CD4-positive, CD25-positive, alpha-beta regulatory T cell (primary cell): ENCODE data around the gene ADCY9. TPM values are rescaled to one million over a fixed set of nuclear protein-coding genes. Genes with fewer than 3 reads are reported as not detected.

Source experiments
- ATAC-seq, 2 donors: fragments of 150-1000 bp; cut with Tn5 transposase; one replicate each; pipeline ENCODE4 v1.10.0; 2021; ENCODE audit warnings: low read depth in 2 of 2, moderate number of reproducible peaks in 2 of 2, moderate library complexity in 1 of 2
- DNase-seq, 3 donors: peaks; one replicate each; pipeline versions ENCODE4 v3.0.0 to v3.0.0-alpha.2; 2012 to 2022; ENCODE audit warnings: mixed read lengths in 1 of 3
- H3K27ac ChIP-seq: one replicate; pipeline ENCODE4 v1.7.0; 2013; ENCODE audit warnings: mild to moderate bottlenecking, low read length; ENCODE audit not compliant: insufficient read depth, poor library complexity, severe bottlenecking
- H3K27me3 ChIP-seq: one replicate; pipeline ENCODE4 v1.7.0; 2013; ENCODE audit warnings: low read length; ENCODE audit not compliant: control insufficient read depth, insufficient read depth
- H3K36me3 ChIP-seq: one replicate; pipeline ENCODE4 v1.7.0; 2013; ENCODE audit warnings: mild to moderate bottlenecking, low read length, moderate library complexity; ENCODE audit not compliant: control insufficient read depth, insufficient read depth
- H3K4me1 ChIP-seq: 2 replicates; pipeline ENCODE4 v1.7.0; 2013; ENCODE audit warnings: mild to moderate bottlenecking, low read length; ENCODE audit not compliant: insufficient read depth, control insufficient read depth, poor library complexity, severe bottlenecking
- H3K4me3 ChIP-seq: one replicate; pipeline ENCODE4 v1.7.0; 2013; ENCODE audit warnings: low read depth, mild to moderate bottlenecking, low read length, moderate library complexity
- H3K9me3 ChIP-seq, 2 experiments: 1 replicate in 1 of 2; 2 replicates in 1 of 2; pipeline ENCODE4 v1.7.0; 2013; ENCODE audit warnings: low read length in 2 of 2, mild to moderate bottlenecking in 1 of 2, moderate library complexity in 1 of 2; ENCODE audit not compliant: control insufficient read depth in 2 of 2
- H3K27ac Mint-ChIP-seq, 3 donors: one replicate each; pipeline ENCODE4 v1.8.0; 2020 to 2022; ENCODE audit warnings: mild to moderate bottlenecking in 3 of 3, mixed read lengths in 3 of 3, moderate library complexity in 2 of 3
- H3K27me3 Mint-ChIP-seq: one replicate; pipeline ENCODE4 v1.8.0; 2022; ENCODE audit warnings: mild to moderate bottlenecking, mixed read lengths
- H3K36me3 Mint-ChIP-seq: one replicate; pipeline ENCODE4 v1.8.0; 2020; ENCODE audit warnings: mixed read lengths
- H3K4me1 Mint-ChIP-seq, 4 donors: one replicate each; pipeline ENCODE4 v1.8.0; 2020 to 2022; ENCODE audit warnings: mixed read lengths in 4 of 4, mild to moderate bottlenecking in 1 of 4
- H3K4me3 Mint-ChIP-seq, 4 donors: one replicate each; pipeline ENCODE4 v1.8.0; 2020 to 2022; ENCODE audit warnings: mild to moderate bottlenecking in 4 of 4, mixed read lengths in 4 of 4, moderate library complexity in 3 of 4
- H3K9me3 Mint-ChIP-seq, 7 donors: one replicate each; pipeline ENCODE4 v1.8.0; 2020 to 2022; ENCODE audit warnings: mixed read lengths in 7 of 7, mild to moderate bottlenecking in 3 of 7, moderate library complexity in 2 of 7
- polyA plus RNA-seq, 4 donors: library from polyadenylated mRNA; unstranded; fragments of 300-500 nt; fragmentation: Illumina TruSeq; gene quantifications; one replicate each; pipeline ENCODE4 v1.2.3, GENCODE V29; 2021
- total RNA-seq: library from RNA; stranded (reverse); gene quantifications from one replicate; pipeline ENCODE4 v1.2.3, GENCODE V29; 2022

ADCY9 gene
- total and polyA plus RNA-seq, 5 donors from 2014 or later, result 0.06 to 7.8 (median 0.23) TPM

DNA sequence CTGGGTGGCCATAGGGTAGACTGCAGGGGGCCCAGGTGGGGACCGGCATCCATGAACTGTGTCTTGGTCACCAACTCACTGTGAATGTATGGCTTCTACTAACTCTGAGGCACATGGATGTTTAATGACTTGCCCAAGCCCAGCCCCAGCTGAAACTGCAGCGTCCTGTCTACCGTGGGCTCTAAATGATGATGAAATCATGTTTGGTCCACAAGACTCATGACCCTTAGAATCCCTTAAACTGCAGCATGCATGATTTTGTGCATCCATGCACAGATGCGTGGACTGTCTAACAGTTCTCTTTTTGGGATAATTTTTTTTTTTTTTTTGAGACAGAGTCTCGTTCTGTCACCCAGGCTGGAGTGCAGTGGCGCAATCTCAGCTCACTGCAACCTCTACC lies 203.3 kb downstream of the ADCY9 start:
- ATAC-seq (no peak), DNase-seq (no peak)
- no peaks in the 10 kb centered on the region for H3K4me1 Mint-ChIP-seq
- H3K4me3 Mint-ChIP-seq, result no peak overlapping the region
- Histone ChIP-seq H3K27me3 (no peaks in the 10 kb centered on the region), H3K4me1 (no peaks in the 10 kb centered on the region), H3K4me3 (no peak overlapping the region), H3K36me3 (no peaks in the 10 kb centered on the region), H3K27ac (no peak overlapping the region), H3K9me3 (no peaks in the 10 kb centered on the region)
- peaks cover 0 to 3% (median 0%) of the 10 kb centered on the region in 7 donors for H3K9me3 Mint-ChIP-seq
- H3K27ac Mint-ChIP-seq, result no peak overlapping the region
- H3K36me3 Mint-ChIP-seq, result no peaks in the 10 kb centered on the region
- peaks cover 4% of the 10 kb centered on the region for H3K27me3 Mint-ChIP-seq

Other genes starting within 250 kb of the ADCY9 start
- 192 TPM for gene CREBBP, start 235.7 kb downstream of the ADCY9 start, total RNA-seq
- gene CREBBP, start 235.7 kb downstream of the ADCY9 start, polyA plus RNA-seq, result 1 to 10 TPM; 3.3 to 8.1 (median 4.0) TPM
- not detected for gene SRL, start 125.6 kb upstream of the ADCY9 start, total RNA-seq
- gene SRL, start 125.6 kb upstream of the ADCY9 start, polyA plus RNA-seq, result not detected
- 11.2 TPM for gene TFAP4, start 156.6 kb upstream of the ADCY9 start, total RNA-seq
- 1 to 10 TPM in 2 of 4 donors, under 1 TPM in 2; 0.64 to 1.3 (median 1.0) TPM for gene TFAP4, start 156.6 kb upstream of the ADCY9 start, polyA plus RNA-seq
- not detected for gene GLIS2, start 199.6 kb upstream of the ADCY9 start, total RNA-seq
- under 1 TPM in 1 of 4 donors, not detected in 3; 0.03 TPM for gene GLIS2, start 199.6 kb upstream of the ADCY9 start, polyA plus RNA-seq
- 39.6 TPM for gene PAM16, start 234.9 kb upstream of the ADCY9 start, total RNA-seq
- 10 to 100 TPM; 26.2 to 44.9 (median 40.1) TPM for gene PAM16, start 234.9 kb upstream of the ADCY9 start, polyA plus RNA-seq